HG02973 (cell line): Measurements from ENCODE around the gene RTN4.

Experiments used
- ATAC-seq: cut with Tn5 transposase; IDR thresholded peaks from one replicate; pipeline ENCODE4 v1.9.1; 2021; ENCODE audit warnings: moderate library complexity; ENCODE audit not compliant: unreplicated experiment

The RTN4 gene

GRCh38 chr2:54975598-54976492 is 74.4 kb downstream of the RTN4 start:
- no peak for ATAC-seq

- no peak for ATAC-seq
Observed at GRCh38 chr2:54975175-54975574, 75.1 kb downstream of the RTN4 start.

DNA sequence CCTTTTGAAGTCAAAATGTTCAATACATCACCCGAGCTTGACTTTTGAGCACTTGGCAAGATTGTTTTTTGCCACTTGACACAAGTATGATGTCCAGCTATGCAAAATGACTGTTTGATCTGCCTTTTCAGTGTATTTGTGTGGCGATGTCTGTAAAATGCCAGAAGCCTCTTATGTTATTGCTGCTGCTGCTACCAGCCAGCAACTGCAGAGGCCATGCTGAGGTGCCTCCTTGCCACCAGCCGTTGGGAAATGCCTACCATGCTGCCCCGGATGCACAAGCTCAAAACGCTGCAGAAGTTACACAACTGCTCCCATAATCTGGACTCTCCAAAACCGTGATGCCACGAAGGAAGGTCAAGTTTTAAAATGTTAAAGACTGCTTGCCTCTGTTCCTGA is 80.3 kb downstream of the RTN4 start:
- no peak for ATAC-seq

GRCh38 chr2:54969295-54969939 is 80.8 kb downstream of the RTN4 start:
- no peak for ATAC-seq

GRCh38 chr2:54968561-54969218 is 81.6 kb downstream of the RTN4 start:
- ATAC-seq = no peak

DNA sequence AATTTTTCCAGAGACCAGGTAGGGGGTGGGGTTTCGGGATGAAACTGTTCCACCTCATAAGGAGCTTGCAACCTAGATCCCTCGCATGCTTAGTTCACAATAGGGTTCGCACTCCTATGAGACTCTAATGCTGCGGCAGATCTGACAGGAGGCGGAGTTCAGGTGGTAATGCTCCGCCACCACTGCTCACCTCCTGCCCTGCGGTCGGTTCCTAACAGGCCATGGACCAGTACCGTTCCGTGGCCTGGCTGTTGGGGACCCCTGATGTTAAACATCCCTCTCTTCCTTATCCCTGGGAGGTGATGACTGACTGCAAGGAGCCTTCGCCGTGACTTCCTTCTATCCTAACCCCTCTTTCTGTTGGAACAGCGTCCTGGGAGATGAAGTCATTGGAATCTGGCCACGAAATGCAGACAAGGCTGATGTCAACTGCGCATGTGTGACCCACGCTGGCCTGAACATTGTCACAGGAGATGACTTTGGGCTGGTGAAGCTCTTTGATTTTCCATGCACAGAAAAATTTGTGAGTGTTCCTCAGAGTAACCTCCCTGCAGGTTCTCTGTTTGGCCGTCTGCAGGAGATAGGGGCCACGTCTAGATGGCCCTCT is 82.4 kb downstream of the RTN4 start:
- no peak for ATAC-seq

DNA sequence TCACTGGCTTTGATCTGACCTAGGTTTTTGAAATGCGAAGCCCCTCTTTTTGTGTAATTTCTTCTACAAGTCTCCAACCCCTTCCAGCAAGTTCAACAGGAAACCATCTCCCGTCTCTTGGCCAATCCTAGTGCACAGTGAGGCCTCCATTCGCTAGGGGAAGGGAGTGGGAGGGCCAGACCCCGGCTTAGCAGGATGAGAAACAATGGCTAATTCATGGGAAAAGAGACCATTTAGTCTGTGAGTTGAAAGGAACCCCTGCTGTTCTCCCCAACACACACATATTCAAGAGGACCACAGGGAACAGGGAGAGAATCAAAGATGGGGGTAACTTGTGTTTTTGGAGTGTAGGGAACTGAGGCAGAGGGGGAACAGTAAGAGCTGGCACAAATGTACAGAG is 83.0 kb downstream of the RTN4 start:
- ATAC-seq = no peak

DNA sequence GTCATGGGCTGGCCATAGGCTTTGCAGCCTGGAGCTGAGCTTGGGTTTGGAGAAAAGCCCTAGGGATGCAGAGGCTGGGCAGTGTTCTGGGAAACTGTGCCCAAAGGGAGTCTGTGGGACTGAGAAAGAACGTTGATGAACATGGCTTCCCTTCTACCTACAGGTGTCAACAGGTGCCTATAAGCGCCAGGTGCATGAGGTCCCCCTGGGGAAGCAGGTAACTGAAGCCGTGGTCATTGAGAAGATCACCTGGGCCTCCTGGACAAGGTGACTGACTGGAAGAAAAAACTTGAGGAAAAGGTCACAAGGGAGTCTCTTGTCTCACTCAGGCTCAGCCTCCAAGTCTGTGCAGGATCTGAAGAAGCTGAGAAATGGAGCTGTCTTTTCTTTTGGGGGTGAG is 83.4 kb downstream of the RTN4 start:
- ATAC-seq = no peak

GRCh38 chr2:54966165-54966832 is 84.0 kb downstream of the RTN4 start:
- ATAC-seq = no peak

DNA sequence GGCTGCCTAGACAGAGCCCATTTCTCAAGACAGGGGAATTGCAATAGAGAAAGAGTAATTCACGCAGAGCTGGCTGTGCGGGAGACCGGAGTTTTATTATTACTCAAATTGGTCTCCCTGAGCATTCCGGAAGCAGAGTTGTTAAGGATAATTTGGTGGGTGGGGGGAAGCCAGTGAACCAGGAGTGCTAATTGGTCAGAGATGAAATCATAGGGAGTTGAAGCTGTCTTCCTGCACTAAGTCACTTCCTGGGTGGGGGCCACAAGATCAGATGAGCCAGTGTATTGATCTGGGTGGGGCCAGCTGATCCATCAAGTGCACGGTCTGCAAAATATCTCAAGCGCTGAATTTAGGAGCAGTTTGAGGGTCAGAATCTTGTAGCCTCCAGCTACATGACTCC is 84.8 kb downstream of the RTN4 start:
- no peak for ATAC-seq

GRCh38 chr2:54964816-54965215 is 85.4 kb downstream of the RTN4 start:
- no peak for ATAC-seq

- ATAC-seq = no peak
Observed at GRCh38 chr2:54964271-54964670, 86.0 kb downstream of the RTN4 start.

DNA sequence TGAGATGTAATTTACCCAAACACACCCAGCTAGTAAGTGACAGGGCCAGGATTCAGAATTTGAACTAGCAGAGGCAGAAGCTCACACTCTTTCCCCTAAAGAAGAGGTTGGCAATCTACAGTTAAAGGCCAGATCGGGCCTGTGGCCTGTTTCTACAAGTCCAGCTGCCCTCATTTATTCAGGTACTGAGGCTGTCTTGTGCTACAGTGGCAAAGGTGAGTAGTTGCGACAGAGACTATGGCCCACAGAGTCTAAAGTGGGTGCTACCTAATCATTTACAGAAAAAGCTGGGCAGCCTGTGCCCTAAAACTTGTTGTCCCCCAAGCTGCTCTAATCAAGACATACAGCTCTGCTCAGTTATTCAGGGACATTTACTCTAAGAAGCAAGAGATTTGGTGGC is 86.8 kb downstream of the RTN4 start:
- ATAC-seq = no peak

DNA sequence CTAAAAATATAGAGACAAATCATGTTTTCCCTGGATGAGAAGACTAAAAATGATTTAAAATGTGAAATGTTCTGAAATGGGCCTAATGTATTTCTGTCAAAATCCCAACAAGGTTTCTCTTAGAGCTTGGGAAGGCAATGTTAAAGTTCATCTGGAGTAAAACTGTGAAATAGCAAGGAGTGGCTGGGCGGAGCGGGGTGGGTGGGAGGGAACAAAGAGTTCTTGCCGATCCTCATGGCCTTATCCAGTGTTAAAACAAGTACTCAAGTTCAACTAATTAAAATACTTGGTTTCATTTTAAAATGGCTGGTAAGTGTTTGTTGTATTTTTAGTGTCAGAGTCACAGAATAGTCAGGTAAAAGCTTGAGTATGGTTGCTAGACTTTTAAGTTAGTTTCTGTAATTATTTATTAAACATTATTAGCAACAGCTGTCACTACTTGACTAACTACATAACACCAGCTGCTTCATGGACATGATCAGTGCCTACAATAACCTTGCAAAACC is 87.3 kb downstream of the RTN4 start:
- ATAC-seq = no peak

DNA sequence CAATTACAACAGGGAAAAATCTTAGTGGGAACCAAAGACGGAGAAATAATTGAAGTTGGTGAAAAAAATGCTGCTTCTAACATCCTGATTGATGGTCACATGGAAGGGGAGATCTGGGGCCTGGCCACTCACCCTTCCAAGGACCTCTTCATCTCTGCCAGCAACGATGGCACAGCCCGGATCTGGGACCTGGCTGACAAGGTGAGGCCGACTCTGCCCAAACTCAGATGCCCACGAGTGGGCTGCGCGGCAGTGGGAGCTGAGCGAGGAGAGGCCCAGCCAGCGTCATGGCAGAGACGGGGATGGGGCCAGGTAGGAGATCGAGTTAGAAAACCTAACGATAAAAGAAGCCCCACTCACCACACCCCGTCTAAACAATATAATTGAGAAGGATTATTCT is 87.7 kb downstream of the RTN4 start:
- no peak for ATAC-seq

DNA sequence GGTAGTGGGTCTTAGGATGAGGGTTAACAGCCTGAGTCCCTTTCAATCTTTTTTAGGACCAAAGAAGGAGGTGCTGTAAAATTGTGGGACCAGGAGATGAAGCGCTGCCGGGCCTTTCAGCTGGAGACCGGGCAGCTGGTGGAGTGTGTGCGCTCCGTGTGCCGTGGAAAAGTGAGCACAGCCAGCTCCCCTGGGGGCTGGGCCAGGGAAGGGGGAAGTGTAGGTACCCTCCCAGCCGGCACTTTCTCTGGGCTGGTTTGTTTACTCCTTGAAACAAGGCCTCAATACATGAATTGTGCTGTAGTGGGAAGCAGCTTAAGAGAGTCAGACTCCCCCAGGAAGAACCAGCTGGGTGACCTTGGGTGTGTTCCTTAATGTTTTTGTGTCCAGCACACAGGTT is 90.1 kb downstream of the RTN4 start:
- ATAC-seq = no peak

- ATAC-seq = no peak
Observed at GRCh38 chr2:54958717-54959371, 91.4 kb downstream of the RTN4 start.

- ATAC-seq = no peak
Observed at GRCh38 chr2:54957321-54957999, 92.8 kb downstream of the RTN4 start.

DNA sequence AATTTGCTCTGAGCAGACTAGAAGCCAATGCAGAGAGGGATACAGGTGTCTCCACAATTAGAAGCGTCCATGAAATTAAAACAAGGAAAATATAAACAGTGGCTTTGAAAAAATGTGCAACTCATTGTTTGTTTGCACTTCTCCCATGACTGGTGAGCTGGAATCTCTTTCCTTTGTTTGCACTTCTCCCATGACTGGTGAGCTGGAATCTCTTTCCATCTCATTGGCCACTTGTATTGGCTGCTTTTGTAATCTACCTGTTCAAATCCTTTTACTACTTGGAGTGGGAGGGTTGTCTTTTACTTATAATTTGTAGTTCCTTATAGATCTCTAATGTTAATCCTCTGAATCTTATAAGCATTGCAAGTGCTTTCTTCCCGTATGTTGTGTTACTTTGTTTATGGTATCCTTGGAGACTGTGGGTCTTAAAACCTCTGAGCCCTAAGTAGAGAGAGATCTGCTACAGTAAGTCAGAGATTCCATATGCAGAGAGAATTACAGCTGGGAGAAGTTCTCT is 94.1 kb downstream of the RTN4 start:
- ATAC-seq = no peak
